ENCODE results near the gene GABBR2. TPM values are rescaled to one million over a fixed set of nuclear protein-coding genes. Genes with fewer than 3 reads are reported as not detected.

GABBR2 gene
- total RNA-seq, 1 experiment from 2014 or later: 0.76 TPM

GRCh38 chr9:98607787-98608186 lies 100.9 kb downstream of the GABBR2 start:
- BruUV-seq (replicated peaks): no TSS peak
- H3K4me1 ChIP-seq (replicated peaks; ENCODE audit: insufficient read depth): peaks cover 7% of the 10 kb centered on the region; the same call in 1 of the 2 replicates
- no peak overlapping the region for H3K4me3 ChIP-seq
- intact Hi-C loops (cut with micrococcal nuclease; ENCODE audit: unreplicated experiment): no loop called here
- no peak for DNase-seq
- no peaks in the 10 kb centered on the region for H3K27me3 ChIP-seq (ENCODE audit: insufficient read depth, low read depth)
- H3F3A ChIP-seq (ENCODE audit: insufficient read depth, low read depth): 0 out of 2 replicates have a peak, but pooled peaks cover 5% of the 10 kb centered on the region
- H3K4me2 ChIP-seq: no peak overlapping the region
- H3K27ac ChIP-seq: no peak overlapping the region
- ChIA-PET CTCF (no interaction called here), POLR2A (ENCODE audit: unreplicated experiment) (interaction anchor here (0.6 kb wide), 1 partner anchor 105 kb away, joined by 5 read pairs; no protein-coding TSS in a partner anchor)
- no peaks in the 10 kb centered on the region; the same call in 1 of the 2 replicates for H3K9me3 ChIP-seq (ENCODE audit: insufficient read depth, low read depth)
- H3K36me3 ChIP-seq (ENCODE audit: low read depth): no peaks in the 10 kb centered on the region
- H3K9me2 ChIP-seq (ENCODE audit: insufficient read depth): no peaks in the 10 kb centered on the region
- H2AFZ ChIP-seq: no peak overlapping the region
- no peaks in the 10 kb centered on the region for H4K20me1 ChIP-seq (ENCODE audit: insufficient read depth)
- TF ChIP-seq CTCF (conservative IDR thresholded peaks at IDR 0.05) (no peak), EZH2 (IDR thresholded peaks at IDR 0.05; ENCODE audit: low read depth) (no peak)
- H3K79me2 ChIP-seq (ENCODE audit: low read depth): no peaks in the 10 kb centered on the region

- Histone ChIP-seq H4K20me1 (ENCODE audit: insufficient read depth) (no peaks in the 10 kb centered on the region), H2AFZ (no peak overlapping the region), H3K9me3 (ENCODE audit: insufficient read depth, low read depth) (no peaks in the 10 kb centered on the region; the same call in 1 of the 2 replicates), H3F3A (ENCODE audit: insufficient read depth, low read depth) (0 out of 2 replicates have a peak, but pooled peaks cover 5% of the 10 kb centered on the region), H3K9me2 (ENCODE audit: insufficient read depth) (no peaks in the 10 kb centered on the region), H3K4me2 (no peak overlapping the region), H3K27me3 (ENCODE audit: insufficient read depth, low read depth) (no peaks in the 10 kb centered on the region), H3K79me2 (ENCODE audit: low read depth) (no peaks in the 10 kb centered on the region), H3K36me3 (ENCODE audit: low read depth) (no peaks in the 10 kb centered on the region), H3K27ac (no peak overlapping the region), H3K4me1 (replicated peaks; ENCODE audit: insufficient read depth) (peaks cover 7% of the 10 kb centered on the region; the same call in 1 of the 2 replicates), H3K4me3 (no peak overlapping the region)
- DNase-seq: no peak
- TF ChIP-seq EZH2 (IDR thresholded peaks at IDR 0.05; ENCODE audit: low read depth) (no peak), CTCF (conservative IDR thresholded peaks at IDR 0.05) (no peak)
- BruUV-seq (replicated peaks): no TSS peak
- intact Hi-C loops (cut with micrococcal nuclease; ENCODE audit: unreplicated experiment): no loop called here
- CTCF ChIA-PET: no interaction called here
- POLR2A ChIA-PET (ENCODE audit: unreplicated experiment): no interaction called here
Measured at GRCh38 chr9:98607152-98607551, 101.6 kb downstream of the GABBR2 start.

GRCh38 chr9:98606730-98607129 lies 102.0 kb downstream of the GABBR2 start:
- Histone ChIP-seq H3K4me1 (replicated peaks; ENCODE audit: insufficient read depth) (peaks cover 7% of the 10 kb centered on the region; the same call in 1 of the 2 replicates), H4K20me1 (ENCODE audit: insufficient read depth) (no peaks in the 10 kb centered on the region), H3K9me2 (ENCODE audit: insufficient read depth) (no peaks in the 10 kb centered on the region), H3K4me2 (no peak overlapping the region), H3K4me3 (no peak overlapping the region), H2AFZ (no peak overlapping the region), H3K27me3 (ENCODE audit: insufficient read depth, low read depth) (no peaks in the 10 kb centered on the region), H3K36me3 (ENCODE audit: low read depth) (no peaks in the 10 kb centered on the region), H3K27ac (no peak overlapping the region), H3F3A (ENCODE audit: insufficient read depth, low read depth) (0 out of 2 replicates have a peak, but pooled peaks cover 5% of the 10 kb centered on the region), H3K9me3 (ENCODE audit: insufficient read depth, low read depth) (no peaks in the 10 kb centered on the region; the same call in 1 of the 2 replicates), H3K79me2 (ENCODE audit: low read depth) (no peaks in the 10 kb centered on the region)
- intact Hi-C loops (cut with micrococcal nuclease; ENCODE audit: unreplicated experiment): no loop called here
- ChIA-PET CTCF (interaction anchor here (0.7 kb wide), 1 partner anchor 21 kb away, joined by 5 read pairs; no protein-coding TSS in a partner anchor), POLR2A (ENCODE audit: unreplicated experiment) (no interaction called here)
- no peak for TF ChIP-seq CTCF (conservative IDR thresholded peaks at IDR 0.05)
- TF ChIP-seq EZH2 (IDR thresholded peaks at IDR 0.05; ENCODE audit: low read depth): no peak
- BruUV-seq (replicated peaks): no TSS peak
- DNase-seq: no peak
